ENCODE data around the gene ARHGEF11. TPM values are rescaled to one million over a fixed set of nuclear protein-coding genes. Genes with fewer than 3 reads are reported as not detected.
"Not testable (repeated sequence)": the region's sequence is repeated elsewhere in the genome, so short reads cannot be mapped to it uniquely, and the experiment has no call there.

Gene ARHGEF11
- polyA plus RNA-seq, 3 donors from 2014 or later = 0.08 to 0.86 (median 0.22) TPM

GRCh38 chr1:156935505-156936128, 109.9 kb downstream of the ARHGEF11 start:
- no peak overlapping the region for H3K4me3 Mint-ChIP-seq
- DNase-seq = no peak
- no peaks in the 10 kb centered on the region for H3K36me3 Mint-ChIP-seq
- peaks cover 0 to 2% of the 10 kb centered on the region in 2 donors for H3K4me1 Mint-ChIP-seq
- H3K9me3 Mint-ChIP-seq = no peaks in the 10 kb centered on the region
- peaks cover 3 to 16% (median 7%) of the 10 kb centered on the region in 3 donors for H3K27me3 Mint-ChIP-seq (ENCODE audit: low read depth in 3 of 3)
- H3K27ac Mint-ChIP-seq = no peak overlapping the region

GRCh38 chr1:156933136-156933535, 112.4 kb downstream of the ARHGEF11 start:
- no peak for DNase-seq
- Mint-ChIP-seq H3K9me3 (no peaks in the 10 kb centered on the region), H3K4me1 (peaks cover 2 to 4% of the 10 kb centered on the region in 2 donors), H3K36me3 (peaks cover 0 to 2% (median under 1%) of the 10 kb centered on the region in 3 donors), H3K27me3 (ENCODE audit: low read depth in 3 of 3) (peaks cover 7 to 28% (median 8%) of the 10 kb centered on the region in 3 donors), H3K4me3 (no peak overlapping the region), H3K27ac (no peak overlapping the region)

GRCh38 chr1:156931974-156932710, 113.4 kb downstream of the ARHGEF11 start:
- Mint-ChIP-seq H3K9me3 (no peaks in the 10 kb centered on the region), H3K27ac (no peak overlapping the region), H3K36me3 (peaks cover 0 to 4% (median 3%) of the 10 kb centered on the region in 3 donors), H3K27me3 (ENCODE audit: low read depth in 3 of 3) (peaks cover 7 to 33% (median 9%) of the 10 kb centered on the region in 3 donors), H3K4me3 (no peak overlapping the region), H3K4me1 (peaks cover 6 to 7% of the 10 kb centered on the region in 2 donors)
- DNase-seq = no peak

GRCh38 chr1:156931211-156931952, 114.2 kb downstream of the ARHGEF11 start:
- DNase-seq = no peak
- no peak overlapping the region for H3K4me3 Mint-ChIP-seq
- H3K4me1 Mint-ChIP-seq = peaks cover 6 to 7% of the 10 kb centered on the region in 2 donors
- H3K36me3 Mint-ChIP-seq = peaks cover 0 to 4% (median 3%) of the 10 kb centered on the region in 3 donors
- no peak overlapping the region for H3K27ac Mint-ChIP-seq
- peaks cover 9 to 38% (median 10%) of the 10 kb centered on the region in 3 donors for H3K27me3 Mint-ChIP-seq (ENCODE audit: low read depth in 3 of 3)
- H3K9me3 Mint-ChIP-seq = no peaks in the 10 kb centered on the region

- DNase-seq = no peak
- Mint-ChIP-seq H3K4me1 (peaks cover 6 to 7% of the 10 kb centered on the region in 2 donors), H3K27ac (no peak overlapping the region), H3K4me3 (no peak overlapping the region), H3K9me3 (no peaks in the 10 kb centered on the region), H3K27me3 (ENCODE audit: low read depth in 3 of 3) (peaks cover 9 to 40% (median 11%) of the 10 kb centered on the region in 3 donors), H3K36me3 (peaks cover 0 to 4% (median 3%) of the 10 kb centered on the region in 3 donors)
Measured at GRCh38 chr1:156930483-156930882, 115.1 kb downstream of the ARHGEF11 start.

GRCh38 chr1:156929596-156930238, 115.8 kb downstream of the ARHGEF11 start:
- no peaks in the 10 kb centered on the region for H3K9me3 Mint-ChIP-seq
- H3K27ac Mint-ChIP-seq = no peak overlapping the region
- peaks cover 6 to 7% of the 10 kb centered on the region in 2 donors for H3K4me1 Mint-ChIP-seq
- no peak overlapping the region for H3K4me3 Mint-ChIP-seq
- peaks cover 10 to 45% (median 10%) of the 10 kb centered on the region in 3 donors for H3K27me3 Mint-ChIP-seq (ENCODE audit: low read depth in 3 of 3)
- DNase-seq = no peak
- H3K36me3 Mint-ChIP-seq = peaks cover 0 to 4% (median 3%) of the 10 kb centered on the region in 3 donors

GRCh38 chr1:156928043-156928602, 117.4 kb downstream of the ARHGEF11 start:
- peak overlapping the region in 3 of 5 donors; percentile 4 to 14 (median 4) for H3K4me3 Mint-ChIP-seq
- H3K27ac Mint-ChIP-seq = no peak overlapping the region

GRCh38 chr1:156927215-156928042, 118.1 kb downstream of the ARHGEF11 start:
- Mint-ChIP-seq H3K4me3 (peak overlapping the region in 1 of 5 donors; percentile 4), H3K27me3 (ENCODE audit: low read depth in 3 of 3) (peaks cover 13 to 44% (median 14%) of the 10 kb centered on the region in 3 donors), H3K9me3 (peaks cover 0 to 1% (median 0%) of the 10 kb centered on the region in 6 donors), H3K4me1 (peaks cover 7 to 9% of the 10 kb centered on the region in 2 donors), H3K36me3 (peaks cover 0 to 4% (median 3%) of the 10 kb centered on the region in 3 donors), H3K27ac (no peak overlapping the region)
- peak; percentile 14 to 30 (median 25) for DNase-seq

More at GRCh38 chr1:156928043-156928602, 117.4 kb downstream of the ARHGEF11 start:
- peaks cover 0 to 4% (median 3%) of the 10 kb centered on the region in 3 donors for H3K36me3 Mint-ChIP-seq
- peaks cover 7 to 9% of the 10 kb centered on the region in 2 donors for H3K4me1 Mint-ChIP-seq
- peaks cover 13 to 43% (median 18%) of the 10 kb centered on the region in 3 donors for H3K27me3 Mint-ChIP-seq (ENCODE audit: low read depth in 3 of 3)
- H3K9me3 Mint-ChIP-seq = peaks cover 0 to 1% (median 0%) of the 10 kb centered on the region in 6 donors
- DNase-seq = no peak

GRCh38 chr1:156926695-156927094, 118.8 kb downstream of the ARHGEF11 start:
- H3K4me1 Mint-ChIP-seq, H3K4me3 Mint-ChIP-seq, DNase-seq, H3K36me3 Mint-ChIP-seq, H3K27ac Mint-ChIP-seq, H3K9me3 Mint-ChIP-seq: not testable (repeated sequence)
- peaks cover 16 to 47% (median 17%) of the 10 kb centered on the region in 3 donors for H3K27me3 Mint-ChIP-seq (ENCODE audit: low read depth in 3 of 3)

- Mint-ChIP-seq H3K9me3 (peaks cover 0 to 1% (median 0%) of the 10 kb centered on the region in 6 donors), H3K4me1 (peaks cover 6 to 7% of the 10 kb centered on the region in 2 donors), H3K4me3 (no peak overlapping the region), H3K27ac (no peak overlapping the region), H3K36me3 (peaks cover 0 to 4% (median 3%) of the 10 kb centered on the region in 3 donors), H3K27me3 (ENCODE audit: low read depth in 3 of 3) (peaks cover 17 to 45% (median 21%) of the 10 kb centered on the region in 3 donors)
- DNase-seq = peak; percentile 7 to 27 (median 11)
Measured at GRCh38 chr1:156926175-156926574, 119.4 kb downstream of the ARHGEF11 start.

- H3K27ac Mint-ChIP-seq = no peak overlapping the region
- DNase-seq = no peak
- peaks cover 0 to 4% (median 3%) of the 10 kb centered on the region in 3 donors for H3K36me3 Mint-ChIP-seq
- H3K4me3 Mint-ChIP-seq = peak overlapping the region in 1 of 5 donors; percentile 9
- peaks cover 6 to 7% of the 10 kb centered on the region in 2 donors for H3K4me1 Mint-ChIP-seq
- peaks cover 0 to 4% (median 0%) of the 10 kb centered on the region in 6 donors for H3K9me3 Mint-ChIP-seq
- peaks cover 17 to 45% (median 24%) of the 10 kb centered on the region in 3 donors for H3K27me3 Mint-ChIP-seq (ENCODE audit: low read depth in 3 of 3)
Measured at GRCh38 chr1:156925154-156926010, 120.2 kb downstream of the ARHGEF11 start.

Measured in immature natural killer cell (primary cell).